Ishikawa (cell line): ENCODE data around the gene OSGEPL1.

Experiments used
- CEBPB ChIP-seq: IDR thresholded peaks from 2 replicates; pipeline ENCODE4 v1.6.1; 2012
- CREB1 ChIP-seq: IDR thresholded peaks from 2 replicates; pipeline ENCODE4 v1.6.1; 2012; ENCODE audit warnings: low read depth
- EGR1 ChIP-seq: IDR thresholded peaks from 2 replicates; pipeline ENCODE4 v1.6.1; 2012
- EP300 ChIP-seq: IDR thresholded peaks from 2 replicates; pipeline ENCODE4 v1.6.1; 2012; ENCODE audit warnings: borderline replicate concordance
- FOXM1 ChIP-seq: IDR thresholded peaks from 2 replicates; pipeline ENCODE4 v1.6.1; 2012; ENCODE audit warnings: low read depth, borderline replicate concordance
- MAX ChIP-seq: IDR thresholded peaks from 2 replicates; pipeline ENCODE4 v1.6.1; 2012
- NFIC ChIP-seq: IDR thresholded peaks from 2 replicates; pipeline ENCODE4 v1.6.1; 2012
- RAD21 ChIP-seq: IDR thresholded peaks from 2 replicates; pipeline ENCODE4 v1.6.1; 2012; ENCODE audit warnings: low read depth
- REST ChIP-seq: IDR thresholded peaks from 2 replicates; pipeline ENCODE4 v1.6.1; 2012; ENCODE audit warnings: low read depth, mild to moderate bottlenecking
- TAF1 ChIP-seq: IDR thresholded peaks from 2 replicates; pipeline ENCODE4 v1.6.1; 2012; ENCODE audit warnings: low read depth, mild to moderate bottlenecking
- TCF12 ChIP-seq: IDR thresholded peaks from 2 replicates; pipeline ENCODE4 v1.6.1; 2012; ENCODE audit warnings: low read depth
- TEAD4 ChIP-seq: IDR thresholded peaks from 2 replicates; pipeline ENCODE4 v1.6.1; 2012
- USF1 ChIP-seq: IDR thresholded peaks from 2 replicates; pipeline ENCODE4 v1.6.1; 2012
- YY1 ChIP-seq: IDR thresholded peaks from 2 replicates; pipeline ENCODE4 v1.6.1; 2012; ENCODE audit warnings: low read depth
- ZBTB7A ChIP-seq: IDR thresholded peaks from 2 replicates; pipeline ENCODE4 v1.6.1; 2012; ENCODE audit warnings: low read depth

OSGEPL1 gene

GRCh38 chr2:189762551-189763298 lies at the start of gene OSGEPL1:
OSGEPL1 (minus strand) TSS chr2:189762792; CDS start chr2:189761640, 1,152 bp downstream.
- TF ChIP-seq USF1 (peak; percentile 92), FOXM1 (no peak), NFIC (no peak), REST (no peak), RAD21 (no peak), EGR1 (no peak), TEAD4 (0 out of 2 replicates have a peak, but pooled peaks have one; percentile 15), ZBTB7A (no peak), YY1 (no peak), CREB1 (peak; percentile 73), MAX (peak; percentile 86), TAF1 (peak; percentile 80; the same call in 1 of the 2 replicates), TCF12 (0 out of 2 replicates have a peak, but pooled peaks have one; percentile 22), EP300 (no peak), CEBPB (no peak)

GRCh38 chr2:189803431-189803830 lies 40.8 kb upstream of the OSGEPL1 start:
- TF ChIP-seq USF1 (no peak), YY1 (no peak), EP300 (no peak), CEBPB (no peak), MAX (no peak), CREB1 (no peak), ZBTB7A (no peak), NFIC (no peak), EGR1 (no peak)

- TF ChIP-seq ZBTB7A (no peak), YY1 (no peak), MAX (no peak), FOXM1 (no peak), REST (no peak), TCF12 (no peak), CREB1 (no peak), USF1 (no peak), RAD21 (no peak), NFIC (no peak), TEAD4 (no peak), TAF1 (no peak), EP300 (no peak)
Measured at GRCh38 chr2:189802396-189802912, 39.9 kb upstream of the OSGEPL1 start.

GRCh38 chr2:189799531-189799930 lies 36.9 kb upstream of the OSGEPL1 start:
- TF ChIP-seq EGR1, result no peak
- TF ChIP-seq TCF12, result no peak
- no peak for TF ChIP-seq EP300
- no peak for TF ChIP-seq TAF1
- no peak for TF ChIP-seq MAX
- TF ChIP-seq FOXM1, result no peak
- no peak for TF ChIP-seq CREB1
- TF ChIP-seq CEBPB, result no peak
- TF ChIP-seq USF1, result no peak
- TF ChIP-seq ZBTB7A, result no peak
- no peak for TF ChIP-seq YY1
- no peak for TF ChIP-seq REST
- no peak for TF ChIP-seq RAD21
- no peak for TF ChIP-seq TEAD4
- no peak for TF ChIP-seq NFIC
